Astrocyte (in vitro differentiated cells and primary cell): ENCODE results near the gene FAM237A. TPM values are rescaled to one million over a fixed set of nuclear protein-coding genes. Genes with fewer than 3 reads are reported as not detected.

Experiments used
- DNase-seq: peaks from one replicate; pipeline ENCODE4 v3.0.0-alpha.2; 2010; ENCODE audit warnings: low read depth
- FAIRE-seq: peaks from 2 replicates; lab custom pipeline; 2011; peaks lifted over from hg19 to GRCh38; lab: Jason Lieb, UNC
- H2AFZ ChIP-seq: 2 replicates; pipeline ENCODE4 v1.6.0; 2012; ENCODE audit warnings: low read depth, low read length, inconsistent platforms
- H3K27ac ChIP-seq: 2 replicates; pipeline ENCODE4 v1.5.1; 2011; ENCODE audit warnings: low read depth, low read length, inconsistent platforms
- H3K27me3 ChIP-seq: 2 replicates; pipeline ENCODE4 v1.6.0; 2011; ENCODE audit warnings: low read length, inconsistent platforms; ENCODE audit not compliant: insufficient read depth
- H3K36me3 ChIP-seq: 2 replicates; pipeline ENCODE4 v1.5.1; 2011; ENCODE audit warnings: low read length, inconsistent platforms; ENCODE audit not compliant: insufficient read depth
- H3K4me1 ChIP-seq: 2 replicates; pipeline ENCODE4 v1.5.1; 2011; ENCODE audit warnings: low read length, inconsistent platforms; ENCODE audit not compliant: insufficient read depth
- H3K4me2 ChIP-seq: 2 replicates; pipeline ENCODE4 v1.6.0; 2012; ENCODE audit warnings: low read length, inconsistent platforms
- H3K4me3 ChIP-seq: 2 replicates; pipeline ENCODE4 v1.5.1; 2011; ENCODE audit warnings: low read depth, mild to moderate bottlenecking, low read length, inconsistent platforms; ENCODE audit not compliant: insufficient read depth
- H3K79me2 ChIP-seq: 2 replicates; pipeline ENCODE4 v1.6.0; 2012; ENCODE audit warnings: mild to moderate bottlenecking, low read length, inconsistent platforms; ENCODE audit not compliant: insufficient read depth
- H3K9ac ChIP-seq: 2 replicates; pipeline ENCODE4 v1.6.0; 2012; ENCODE audit warnings: mild to moderate bottlenecking, low read length, inconsistent platforms
- H3K9me3 ChIP-seq: 2 replicates; pipeline ENCODE4 v1.5.1; 2012; ENCODE audit warnings: low read depth, mild to moderate bottlenecking, low read length, inconsistent platforms; ENCODE audit not compliant: insufficient read depth
- H4K20me1 ChIP-seq: 2 replicates; pipeline ENCODE4 v1.6.0; 2012; ENCODE audit warnings: low read length, inconsistent platforms; ENCODE audit not compliant: insufficient read depth
- H3K27ac Mint-ChIP-seq: one replicate; pipeline ENCODE4 v1.8.0; 2021; ENCODE audit warnings: mild to moderate bottlenecking, mixed read lengths; ENCODE audit not compliant: unreplicated experiment
- H3K27me3 Mint-ChIP-seq: one replicate; pipeline ENCODE4 v1.8.0; 2021; ENCODE audit warnings: low read depth, mixed read lengths; ENCODE audit not compliant: unreplicated experiment
- H3K36me3 Mint-ChIP-seq: one replicate; pipeline ENCODE4 v1.8.0; 2021; ENCODE audit warnings: low read depth, mixed read lengths; ENCODE audit not compliant: unreplicated experiment
- H3K4me1 Mint-ChIP-seq: one replicate; pipeline ENCODE4 v1.8.0; 2021; ENCODE audit warnings: low read depth, mixed read lengths; ENCODE audit not compliant: unreplicated experiment
- H3K4me3 Mint-ChIP-seq: one replicate; pipeline ENCODE4 v1.8.0; 2021; ENCODE audit warnings: mild to moderate bottlenecking, moderate library complexity, mixed read lengths; ENCODE audit not compliant: unreplicated experiment
- H3K9me3 Mint-ChIP-seq: one replicate; pipeline ENCODE4 v1.8.0; 2021; ENCODE audit warnings: mild to moderate bottlenecking, mixed read lengths; ENCODE audit not compliant: unreplicated experiment
- CTCF ChIP-seq: IDR thresholded peaks from 2 replicates; pipeline ENCODE4 v1.5.1; 2011; ENCODE audit warnings: low read depth, mild to moderate bottlenecking, inconsistent platforms, low read length, moderate library complexity; ENCODE audit not compliant: insufficient read depth
- EZH2 ChIP-seq: IDR thresholded peaks from 2 replicates; pipeline ENCODE4 v1.6.1; 2012; ENCODE audit warnings: mild to moderate bottlenecking, low read length, inconsistent platforms; ENCODE audit not compliant: insufficient read depth
- total RNA-seq: library from RNA; stranded (reverse); gene quantifications from 2 replicates; pipeline ENCODE4 v1.2.1, GENCODE V29; 2021

Gene FAM237A
- total RNA-seq, 1 donor from 2014 or later = not detected

GRCh38 chr2:206635015-206635414 is 7.3 kb upstream of the FAM237A start:
- no peaks in the 10 kb centered on the region for H3K9me3 ChIP-seq
- H3K79me2 ChIP-seq = no peaks in the 10 kb centered on the region
- H3K27ac ChIP-seq = no peak overlapping the region
- Mint-ChIP-seq H3K9me3 (no peaks in the 10 kb centered on the region), H3K27ac (no peak overlapping the region), H3K4me3 (no peak overlapping the region), H3K27me3 (no peaks in the 10 kb centered on the region), H3K36me3 (no peaks in the 10 kb centered on the region), H3K4me1 (no peaks in the 10 kb centered on the region)
- no peak for TF ChIP-seq EZH2
- no peak for TF ChIP-seq CTCF
- H3K27me3 ChIP-seq = no peaks in the 10 kb centered on the region
- H3K4me1 ChIP-seq = no peaks in the 10 kb centered on the region
- no peaks in the 10 kb centered on the region for H4K20me1 ChIP-seq
- no peak overlapping the region for H3K9ac ChIP-seq
- DNase-seq = peak; percentile 3
- no peak overlapping the region for H3K4me2 ChIP-seq
- H3K4me3 ChIP-seq = no peak overlapping the region
- no peak for FAIRE-seq
- no peak overlapping the region for H2AFZ ChIP-seq
- H3K36me3 ChIP-seq = no peaks in the 10 kb centered on the region

- no peak overlapping the region for H3K4me3 ChIP-seq
- no peak overlapping the region for H2AFZ ChIP-seq
- H3K4me1 Mint-ChIP-seq = no peaks in the 10 kb centered on the region
- H3K9me3 Mint-ChIP-seq = no peaks in the 10 kb centered on the region
- no peak overlapping the region for H3K27ac ChIP-seq
- no peaks in the 10 kb centered on the region for H3K36me3 ChIP-seq
- no peaks in the 10 kb centered on the region for H3K9me3 ChIP-seq
- TF ChIP-seq CTCF = no peak
- no peak for TF ChIP-seq EZH2
- no peaks in the 10 kb centered on the region for H3K79me2 ChIP-seq
- FAIRE-seq = no peak
- peaks cover 17% of the 10 kb centered on the region for H3K27me3 Mint-ChIP-seq
- no peak overlapping the region for H3K9ac ChIP-seq
- no peaks in the 10 kb centered on the region for H3K36me3 Mint-ChIP-seq
- H3K4me1 ChIP-seq = peaks cover 6% of the 10 kb centered on the region
- DNase-seq = no peak
- no peaks in the 10 kb centered on the region for H4K20me1 ChIP-seq
- H3K27me3 ChIP-seq = peaks cover 17% of the 10 kb centered on the region
- H3K4me2 ChIP-seq = no peak overlapping the region
- no peak overlapping the region for H3K27ac Mint-ChIP-seq
- H3K4me3 Mint-ChIP-seq = no peak overlapping the region
Observed at GRCh38 chr2:206639636-206640035, 2.7 kb upstream of the FAM237A start.

- no peaks in the 10 kb centered on the region for H3K36me3 Mint-ChIP-seq
- Histone ChIP-seq H3K36me3 (no peaks in the 10 kb centered on the region), H3K9ac (no peak overlapping the region), H3K4me2 (no peak overlapping the region), H3K9me3 (no peaks in the 10 kb centered on the region), H3K4me3 (no peak overlapping the region), H3K27me3 (peaks cover 17% of the 10 kb centered on the region), H2AFZ (no peak overlapping the region), H3K79me2 (no peaks in the 10 kb centered on the region), H3K4me1 (peaks cover 6% of the 10 kb centered on the region), H3K27ac (no peak overlapping the region), H4K20me1 (no peaks in the 10 kb centered on the region)
- no peak overlapping the region for H3K27ac Mint-ChIP-seq
- DNase-seq (no peak), FAIRE-seq (no peak)
- H3K9me3 Mint-ChIP-seq = no peaks in the 10 kb centered on the region
- no peak overlapping the region for H3K4me3 Mint-ChIP-seq
- peaks cover 19% of the 10 kb centered on the region for H3K27me3 Mint-ChIP-seq
- no peak for TF ChIP-seq EZH2
- no peaks in the 10 kb centered on the region for H3K4me1 Mint-ChIP-seq
Observed at GRCh38 chr2:206641226-206641625, 1.1 kb upstream of the FAM237A start.
